ENCODE measurements around the gene SOD2. TPM values are rescaled to one million over a fixed set of nuclear protein-coding genes. Genes with fewer than 3 reads are reported as not detected.

SOD2 gene
- polyA plus RNA-seq, 1 donor from 2014 or later = 137 TPM

DNA sequence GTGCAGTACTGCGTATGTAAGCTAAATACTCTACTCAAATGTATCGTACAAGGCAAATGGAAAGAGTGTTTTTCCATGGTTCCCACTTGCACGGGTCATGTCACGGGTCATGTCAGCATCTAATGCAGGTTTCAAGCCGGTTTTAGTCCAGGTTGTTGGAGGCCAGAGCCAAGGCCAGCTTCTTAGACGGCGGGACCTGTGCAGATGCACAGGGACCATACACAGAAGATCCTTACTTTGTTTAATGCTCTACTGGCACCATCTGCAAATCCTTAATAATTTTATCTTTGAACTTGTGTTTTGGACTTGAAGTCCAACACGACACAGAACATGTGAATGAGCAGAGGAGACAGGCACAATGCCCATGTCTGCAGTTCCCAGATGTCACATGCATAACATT lies 42.7 kb downstream of the SOD2 start:
- Histone ChIP-seq H3K27ac (ENCODE audit: low read length) (no peak overlapping the region), H3K36me3 (ENCODE audit: insufficient read depth, low read length) (no peaks in the 10 kb centered on the region), H3K27me3 (ENCODE audit: insufficient read depth, low read depth, low read length) (no peaks in the 10 kb centered on the region), H3K79me2 (replicated peaks; ENCODE audit: insufficient read depth, low read length) (no peaks in the 10 kb centered on the region), H2AFZ (ENCODE audit: low read depth, low read length) (no peak overlapping the region), H3K9me2 (ENCODE audit: insufficient read depth, low read length) (no peaks in the 10 kb centered on the region), H3K4me3 (ENCODE audit: low read length) (no peak overlapping the region), H3K4me2 (ENCODE audit: low read length) (no peak overlapping the region), H3F3A (ENCODE audit: insufficient read depth, low read length, poor library complexity, severe bottlenecking) (no peaks in the 10 kb centered on the region), H4K20me1 (ENCODE audit: insufficient read depth) (no peaks in the 10 kb centered on the region), H3K9ac (ENCODE audit: low read length) (no peak overlapping the region), H3K9me3 (ENCODE audit: low read length) (no peaks in the 10 kb centered on the region)
- TF ChIP-seq POLR2AphosphoS5 (IDR thresholded peaks at IDR 0.05) (no peak), EZH2 (IDR thresholded peaks at IDR 0.05; ENCODE audit: borderline replicate concordance, insufficient read depth, low read length, poor library complexity, severe bottlenecking) (no peak), RAD21 (conservative IDR thresholded peaks at IDR 0.05) (no peak), EP300 (conservative IDR thresholded peaks at IDR 0.05; ENCODE audit: poor library complexity, severe bottlenecking) (no peak), SMC3 (conservative IDR thresholded peaks at IDR 0.05; ENCODE audit: poor library complexity) (no peak), TAF1 (IDR thresholded peaks at IDR 0.05; ENCODE audit: low read depth) (no peak), MXI1 (conservative IDR thresholded peaks at IDR 0.05; ENCODE audit: poor library complexity, severe bottlenecking) (no peak)
- TF ChIP-seq, protein P1, sequence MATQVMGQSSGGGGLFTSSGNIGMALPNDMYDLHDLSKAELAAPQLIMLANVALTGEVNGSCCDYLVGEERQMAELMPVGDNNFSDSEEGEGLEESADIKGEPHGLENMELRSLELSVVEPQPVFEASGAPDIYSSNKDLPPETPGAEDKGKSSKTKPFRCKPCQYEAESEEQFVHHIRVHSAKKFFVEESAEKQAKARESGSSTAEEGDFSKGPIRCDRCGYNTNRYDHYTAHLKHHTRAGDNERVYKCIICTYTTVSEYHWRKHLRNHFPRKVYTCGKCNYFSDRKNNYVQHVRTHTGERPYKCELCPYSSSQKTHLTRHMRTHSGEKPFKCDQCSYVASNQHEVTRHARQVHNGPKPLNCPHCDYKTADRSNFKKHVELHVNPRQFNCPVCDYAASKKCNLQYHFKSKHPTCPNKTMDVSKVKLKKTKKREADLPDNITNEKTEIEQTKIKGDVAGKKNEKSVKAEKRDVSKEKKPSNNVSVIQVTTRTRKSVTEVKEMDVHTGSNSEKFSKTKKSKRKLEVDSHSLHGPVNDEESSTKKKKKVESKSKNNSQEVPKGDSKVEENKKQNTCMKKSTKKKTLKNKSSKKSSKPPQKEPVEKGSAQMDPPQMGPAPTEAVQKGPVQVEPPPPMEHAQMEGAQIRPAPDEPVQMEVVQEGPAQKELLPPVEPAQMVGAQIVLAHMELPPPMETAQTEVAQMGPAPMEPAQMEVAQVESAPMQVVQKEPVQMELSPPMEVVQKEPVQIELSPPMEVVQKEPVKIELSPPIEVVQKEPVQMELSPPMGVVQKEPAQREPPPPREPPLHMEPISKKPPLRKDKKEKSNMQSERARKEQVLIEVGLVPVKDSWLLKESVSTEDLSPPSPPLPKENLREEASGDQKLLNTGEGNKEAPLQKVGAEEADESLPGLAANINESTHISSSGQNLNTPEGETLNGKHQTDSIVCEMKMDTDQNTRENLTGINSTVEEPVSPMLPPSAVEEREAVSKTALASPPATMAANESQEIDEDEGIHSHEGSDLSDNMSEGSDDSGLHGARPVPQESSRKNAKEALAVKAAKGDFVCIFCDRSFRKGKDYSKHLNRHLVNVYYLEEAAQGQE (IDR thresholded peaks at IDR 0.05; ENCODE audit: borderline replicate concordance) = no peak
- TF ChIP-seq, protein P2, sequence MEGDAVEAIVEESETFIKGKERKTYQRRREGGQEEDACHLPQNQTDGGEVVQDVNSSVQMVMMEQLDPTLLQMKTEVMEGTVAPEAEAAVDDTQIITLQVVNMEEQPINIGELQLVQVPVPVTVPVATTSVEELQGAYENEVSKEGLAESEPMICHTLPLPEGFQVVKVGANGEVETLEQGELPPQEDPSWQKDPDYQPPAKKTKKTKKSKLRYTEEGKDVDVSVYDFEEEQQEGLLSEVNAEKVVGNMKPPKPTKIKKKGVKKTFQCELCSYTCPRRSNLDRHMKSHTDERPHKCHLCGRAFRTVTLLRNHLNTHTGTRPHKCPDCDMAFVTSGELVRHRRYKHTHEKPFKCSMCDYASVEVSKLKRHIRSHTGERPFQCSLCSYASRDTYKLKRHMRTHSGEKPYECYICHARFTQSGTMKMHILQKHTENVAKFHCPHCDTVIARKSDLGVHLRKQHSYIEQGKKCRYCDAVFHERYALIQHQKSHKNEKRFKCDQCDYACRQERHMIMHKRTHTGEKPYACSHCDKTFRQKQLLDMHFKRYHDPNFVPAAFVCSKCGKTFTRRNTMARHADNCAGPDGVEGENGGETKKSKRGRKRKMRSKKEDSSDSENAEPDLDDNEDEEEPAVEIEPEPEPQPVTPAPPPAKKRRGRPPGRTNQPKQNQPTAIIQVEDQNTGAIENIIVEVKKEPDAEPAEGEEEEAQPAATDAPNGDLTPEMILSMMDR (IDR thresholded peaks at IDR 0.05; ENCODE audit: poor library complexity, severe bottlenecking) = no peak

DNA sequence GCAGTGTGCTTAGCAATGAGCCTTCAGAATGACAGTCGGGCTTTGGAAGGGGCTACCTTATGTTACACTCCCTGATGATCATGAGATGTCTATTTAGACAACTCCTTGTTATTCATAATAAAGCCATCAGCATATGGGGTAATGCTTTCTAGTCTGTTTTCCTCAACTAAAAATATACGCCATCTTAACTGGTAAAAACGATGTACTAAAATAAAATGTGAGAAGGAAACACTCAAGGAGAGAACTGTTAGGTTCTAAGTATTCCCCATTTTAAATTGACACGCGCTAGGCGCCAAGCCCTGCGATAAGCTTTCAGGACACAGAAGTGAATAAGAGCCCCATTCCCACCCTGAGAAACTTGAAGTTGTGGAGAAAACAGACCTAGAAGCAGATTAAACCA lies 43.6 kb downstream of the SOD2 start:
- TF ChIP-seq EP300 (conservative IDR thresholded peaks at IDR 0.05; ENCODE audit: poor library complexity, severe bottlenecking) = no peak
- TF ChIP-seq SMC3 (conservative IDR thresholded peaks at IDR 0.05; ENCODE audit: poor library complexity) = no peak
- no peak for TF ChIP-seq TAF1 (IDR thresholded peaks at IDR 0.05; ENCODE audit: low read depth)
- TF ChIP-seq, protein P2 (IDR thresholded peaks at IDR 0.05; ENCODE audit: poor library complexity, severe bottlenecking) = no peak
- TF ChIP-seq, protein P1 (IDR thresholded peaks at IDR 0.05; ENCODE audit: borderline replicate concordance) = no peak
- TF ChIP-seq MXI1 (conservative IDR thresholded peaks at IDR 0.05; ENCODE audit: poor library complexity, severe bottlenecking) = no peak
- no peak for TF ChIP-seq RAD21 (conservative IDR thresholded peaks at IDR 0.05)
- TF ChIP-seq POLR2AphosphoS5 (IDR thresholded peaks at IDR 0.05) = no peak
- TF ChIP-seq EZH2 (IDR thresholded peaks at IDR 0.05; ENCODE audit: borderline replicate concordance, insufficient read depth, low read length, poor library complexity, severe bottlenecking) = no peak
- Histone ChIP-seq H3K27ac (ENCODE audit: low read length) (no peak overlapping the region), H3K4me3 (ENCODE audit: low read length) (no peak overlapping the region), H3K79me2 (replicated peaks; ENCODE audit: insufficient read depth, low read length) (no peaks in the 10 kb centered on the region), H3K9ac (ENCODE audit: low read length) (no peak overlapping the region), H2AFZ (ENCODE audit: low read depth, low read length) (no peak overlapping the region), H3K36me3 (ENCODE audit: insufficient read depth, low read length) (no peaks in the 10 kb centered on the region), H3K9me2 (ENCODE audit: insufficient read depth, low read length) (no peaks in the 10 kb centered on the region), H3K4me2 (ENCODE audit: low read length) (no peak overlapping the region), H3K9me3 (ENCODE audit: low read length) (no peaks in the 10 kb centered on the region), H3K27me3 (ENCODE audit: insufficient read depth, low read depth, low read length) (no peaks in the 10 kb centered on the region), H4K20me1 (ENCODE audit: insufficient read depth) (no peaks in the 10 kb centered on the region), H3F3A (ENCODE audit: insufficient read depth, low read length, poor library complexity, severe bottlenecking) (no peaks in the 10 kb centered on the region)

Data from neural cell (in vitro differentiated cells).